Activated CD8-positive, alpha-beta memory T cell treated with anti-CD3 and anti-CD28 coated beads, Interleukin-2, amount 50 U/mL, for 1 hour (primary cell): ENCODE measurements around the gene CADM2.
"Not testable (repeated sequence)": the region's sequence is repeated elsewhere in the genome, so short reads cannot be mapped to it uniquely, and the experiment has no call there.

Source experiments
- DNase-seq: peaks from one replicate; pipeline ENCODE4 v3.0.0-alpha.2; 2020; ENCODE audit errors: extremely low read depth

The CADM2 gene

GRCh38 chr3:84958495-84959469 lies at the start of gene CADM2:
CADM2 (plus strand) TSS chr3:84958989.
- no peak for DNase-seq

GRCh38 chr3:84918592-84918991 lies 40.2 kb upstream of the CADM2 start:
- not testable (repeated sequence) for DNase-seq

- DNase-seq: no peak
Measured at GRCh38 chr3:84922682-84923081, 36.1 kb upstream of the CADM2 start.

GRCh38 chr3:84925571-84925970 lies 33.2 kb upstream of the CADM2 start:
- no peak for DNase-seq

GRCh38 chr3:84943379-84943778 lies 15.4 kb upstream of the CADM2 start:
- DNase-seq: no peak

- no peak for DNase-seq
Measured at GRCh38 chr3:84946240-84946639, 12.5 kb upstream of the CADM2 start.

GRCh38 chr3:84959470-84960271 lies 882 bp downstream of the CADM2 start:
- DNase-seq: no peak

GRCh38 chr3:84960581-84960980 lies 1.8 kb downstream of the CADM2 start:
- no peak for DNase-seq

GRCh38 chr3:84961011-84961410 lies 2.2 kb downstream of the CADM2 start:
- DNase-seq: no peak

- no peak for DNase-seq
Measured at GRCh38 chr3:84961521-84962255, 2.9 kb downstream of the CADM2 start.

- DNase-seq: no peak
Measured at GRCh38 chr3:84962415-84962814, 3.6 kb downstream of the CADM2 start.

GRCh38 chr3:84963137-84963536 lies 4.3 kb downstream of the CADM2 start:
- DNase-seq: no peak

- DNase-seq: no peak
Measured at GRCh38 chr3:84965141-84965540, 6.4 kb downstream of the CADM2 start.

GRCh38 chr3:84967767-84968581 lies 9.2 kb downstream of the CADM2 start:
- no peak for DNase-seq

- DNase-seq: no peak
Measured at GRCh38 chr3:84968701-84969235, 10.0 kb downstream of the CADM2 start.

GRCh38 chr3:84974347-84974746 lies 15.6 kb downstream of the CADM2 start:
- DNase-seq: no peak

- no peak for DNase-seq
Measured at GRCh38 chr3:84977021-84977420, 18.2 kb downstream of the CADM2 start.

- DNase-seq: no peak
Measured at GRCh38 chr3:84978843-84979242, 20.1 kb downstream of the CADM2 start.

- no peak for DNase-seq
Measured at GRCh38 chr3:84980011-84980410, 21.2 kb downstream of the CADM2 start.

GRCh38 chr3:84980456-84980855 lies 21.7 kb downstream of the CADM2 start:
- DNase-seq: no peak

GRCh38 chr3:84983490-84983889 lies 24.7 kb downstream of the CADM2 start:
- no peak for DNase-seq
